Hepatocyte (in vitro differentiated cells): ENCODE results near the gene MYBPC3. TPM values are rescaled to one million over a fixed set of nuclear protein-coding genes. Genes with fewer than 3 reads are reported as not detected.
A peak's percentile ranks its signal among the peaks of the same experiment; 100 is the strongest.

Experiments
- DNase-seq: peaks from one replicate; pipeline ENCODE4 v3.0.0-alpha.2; 2016; ENCODE audit warnings: low spot score
- H2AFZ ChIP-seq: fragments of 200-600 bp; sonication (generic); 2 replicates; pipeline ENCODE4 v1.6.0; 2016; ENCODE audit warnings: antibody characterized with exemption, mild to moderate bottlenecking
- H3K27ac ChIP-seq: fragments of 200-600 bp; sonication (generic); 2 replicates; pipeline ENCODE4 v1.5.1; 2016; ENCODE audit warnings: mild to moderate bottlenecking
- H3K27me3 ChIP-seq: fragments of 200-600 bp; sonication (generic); 2 replicates; pipeline ENCODE4 v1.6.1; 2016
- H3K36me3 ChIP-seq: fragments of 200-600 bp; sonication (generic); replicated peaks from 2 replicates; pipeline ENCODE4 v1.5.1; 2016; ENCODE audit warnings: low read depth; ENCODE audit not compliant: insufficient read depth
- H3K4me1 ChIP-seq: fragments of 200-600 bp; sonication (generic); 2 replicates; pipeline ENCODE4 v1.5.1; 2016; ENCODE audit warnings: mild to moderate bottlenecking, moderate library complexity; ENCODE audit not compliant: insufficient read depth
- H3K4me2 ChIP-seq: fragments of 200-600 bp; sonication (generic); 2 replicates; pipeline ENCODE4 v1.6.0; 2016
- H3K4me3 ChIP-seq: fragments of 200-600 bp; sonication (generic); 2 replicates; pipeline ENCODE4 v1.5.1; 2016; ENCODE audit warnings: mild to moderate bottlenecking
- H3K79me2 ChIP-seq: fragments of 200-600 bp; sonication (generic); 2 replicates; pipeline ENCODE4 v1.6.0; 2017; ENCODE audit warnings: mild to moderate bottlenecking
- H3K9me2 ChIP-seq: fragments of 200-600 bp; sonication (generic); replicated peaks from 2 replicates; pipeline ENCODE4 v1.6.0; 2017; ENCODE audit warnings: mild to moderate bottlenecking; ENCODE audit not compliant: insufficient read depth
- H3K9me3 ChIP-seq: fragments of 200-600 bp; sonication (generic); 2 replicates; pipeline ENCODE4 v1.5.1; 2016; ENCODE audit warnings: low read depth, mild to moderate bottlenecking
- H4K20me1 ChIP-seq: fragments of 200-600 bp; sonication (generic); 2 replicates; pipeline ENCODE4 v1.6.0; 2016; ENCODE audit warnings: mild to moderate bottlenecking; ENCODE audit not compliant: insufficient read depth, poor library complexity, severe bottlenecking
- EZH2 ChIP-seq: fragments of 200-600 bp; sonication (generic); IDR thresholded peaks from 2 replicates; pipeline ENCODE4 v1.6.1; 2016; ENCODE audit warnings: antibody characterized with exemption, mild to moderate bottlenecking, borderline replicate concordance
- EZH2phosphoT487 ChIP-seq: fragments of 200-600 bp; sonication (generic); IDR thresholded peaks from one replicate; pipeline ENCODE4 v1.6.1; 2018; ENCODE audit warnings: antibody characterized with exemption, mild to moderate bottlenecking, low read depth, moderate library complexity; ENCODE audit not compliant: unreplicated experiment, severe bottlenecking
- WGBS: methylation state at CpG from one replicate; pipeline ENCODE4 v1.1.6; 2016; ENCODE audit warnings: low lambda C conversion rate; ENCODE audit errors: missing lambda C conversion rate; 5-methylcytosine and 5-hydroxymethylcytosine counted together
- polyA plus RNA-seq: library from polyadenylated mRNA; unstranded; fragments of >200 nt; fragmentation: Nextera tagmentation; extraction: Ambion mirVana; gene quantifications from 2 replicates; pipeline ENCODE4 v1.2.1, GENCODE V29; 2016
- total RNA-seq: library from RNA; depleted of rRNA; stranded (reverse); fragments of >200 nt; gene quantifications from 2 replicates; pipeline ENCODE4 v1.2.3, GENCODE V29; 2014
- TF ChIP-seq, protein P1 (sequence below): fragments of 200-600 bp; sonication (generic); IDR thresholded peaks from 2 replicates; pipeline ENCODE4 v1.5.1; 2016; ENCODE audit warnings: antibody characterized with exemption, mild to moderate bottlenecking; ENCODE audit not compliant: poor library complexity

Gene MYBPC3
- total and polyA plus RNA-seq, 2 experiments from 2014 or later: 0.51 to 1.4 TPM

DNA sequence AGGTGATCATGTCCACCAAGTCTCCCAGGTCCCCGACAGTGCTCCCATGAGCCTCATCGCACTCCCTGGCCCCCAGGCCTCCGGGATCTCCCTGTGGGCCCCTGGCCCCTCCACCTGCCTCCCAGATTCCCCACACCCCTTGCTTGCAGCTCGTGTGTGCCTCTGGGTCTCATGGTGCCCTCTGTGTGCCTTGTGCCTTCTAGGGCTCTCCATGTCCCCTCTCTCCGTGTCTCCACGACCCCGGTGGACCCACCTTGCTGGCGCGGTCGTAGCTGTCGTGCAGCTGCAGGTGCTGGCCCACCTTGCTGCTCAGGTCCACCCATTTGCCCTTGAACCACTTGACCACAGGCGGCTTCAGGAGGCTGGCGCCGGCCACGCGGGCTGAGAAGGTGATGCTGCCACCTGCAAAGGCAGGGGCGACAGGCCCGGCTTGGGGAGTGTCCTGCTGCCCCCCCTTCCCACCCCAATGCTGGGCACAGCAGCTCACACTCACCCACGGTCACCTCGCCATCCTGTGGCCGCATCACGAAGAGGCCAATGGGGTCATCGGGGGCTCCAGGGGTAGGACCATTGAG lies 2.9 kb downstream of the MYBPC3 start:
- Histone ChIP-seq H3K4me2 (no peak overlapping the region), H3K4me3 (no peak overlapping the region)

DNA sequence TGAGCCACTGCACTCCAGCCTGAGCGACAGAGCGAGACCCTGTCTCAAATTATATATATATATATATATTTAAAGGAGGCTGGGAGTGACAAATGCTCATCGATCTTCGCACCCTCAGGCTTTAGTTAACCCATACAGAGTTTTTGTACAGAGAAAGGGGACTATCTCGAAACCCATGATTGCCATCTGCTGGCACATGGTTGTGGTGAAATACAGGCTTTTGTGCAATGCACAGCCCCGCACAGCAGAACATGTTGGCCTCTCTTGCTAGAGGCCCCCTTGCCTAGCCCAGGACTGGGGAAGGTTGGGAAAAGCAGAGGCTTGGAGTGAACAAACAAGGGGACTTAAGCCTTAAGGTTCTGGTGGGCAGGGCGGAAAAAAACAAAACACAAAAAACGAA lies 3.6 kb downstream of the MYBPC3 start:
- DNase-seq: no peak
- Histone ChIP-seq H3K4me3 (no peak overlapping the region), H3K27me3 (no peaks in the 10 kb centered on the region), H3K79me2 (no peaks in the 10 kb centered on the region), H4K20me1 (no peaks in the 10 kb centered on the region), H3K9me2 (no peaks in the 10 kb centered on the region), H3K9me3 (no peaks in the 10 kb centered on the region), H3K4me1 (no peaks in the 10 kb centered on the region), H2AFZ (no peak overlapping the region), H3K36me3 (no peaks in the 10 kb centered on the region), H3K4me2 (no peak overlapping the region), H3K27ac (no peak overlapping the region)
- 72% methylated on average over 8 of the region's 8 CpGs for WGBS
- TF ChIP-seq, protein P1, sequence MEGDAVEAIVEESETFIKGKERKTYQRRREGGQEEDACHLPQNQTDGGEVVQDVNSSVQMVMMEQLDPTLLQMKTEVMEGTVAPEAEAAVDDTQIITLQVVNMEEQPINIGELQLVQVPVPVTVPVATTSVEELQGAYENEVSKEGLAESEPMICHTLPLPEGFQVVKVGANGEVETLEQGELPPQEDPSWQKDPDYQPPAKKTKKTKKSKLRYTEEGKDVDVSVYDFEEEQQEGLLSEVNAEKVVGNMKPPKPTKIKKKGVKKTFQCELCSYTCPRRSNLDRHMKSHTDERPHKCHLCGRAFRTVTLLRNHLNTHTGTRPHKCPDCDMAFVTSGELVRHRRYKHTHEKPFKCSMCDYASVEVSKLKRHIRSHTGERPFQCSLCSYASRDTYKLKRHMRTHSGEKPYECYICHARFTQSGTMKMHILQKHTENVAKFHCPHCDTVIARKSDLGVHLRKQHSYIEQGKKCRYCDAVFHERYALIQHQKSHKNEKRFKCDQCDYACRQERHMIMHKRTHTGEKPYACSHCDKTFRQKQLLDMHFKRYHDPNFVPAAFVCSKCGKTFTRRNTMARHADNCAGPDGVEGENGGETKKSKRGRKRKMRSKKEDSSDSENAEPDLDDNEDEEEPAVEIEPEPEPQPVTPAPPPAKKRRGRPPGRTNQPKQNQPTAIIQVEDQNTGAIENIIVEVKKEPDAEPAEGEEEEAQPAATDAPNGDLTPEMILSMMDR: peak; percentile 39
- TF ChIP-seq EZH2 (no peak), EZH2phosphoT487 (no peak)

More for the DNA sequence above, 2.9 kb downstream of the MYBPC3 start:
- no peaks in the 10 kb centered on the region for H3K27me3 ChIP-seq
- no peaks in the 10 kb centered on the region for H3K9me2 ChIP-seq
- no peaks in the 10 kb centered on the region for H3K9me3 ChIP-seq
- TF ChIP-seq EZH2phosphoT487 (no peak), EZH2 (no peak)
- TF ChIP-seq, protein P1: no peak
- no peaks in the 10 kb centered on the region for H3K4me1 ChIP-seq
- no peak overlapping the region for H2AFZ ChIP-seq
- DNase-seq: no peak
- no peaks in the 10 kb centered on the region for H4K20me1 ChIP-seq
- 96% methylated on average over 22 of the region's 23 CpGs for WGBS
- no peaks in the 10 kb centered on the region for H3K79me2 ChIP-seq
- no peak overlapping the region for H3K27ac ChIP-seq
- H3K36me3 ChIP-seq: no peaks in the 10 kb centered on the region

DNA sequence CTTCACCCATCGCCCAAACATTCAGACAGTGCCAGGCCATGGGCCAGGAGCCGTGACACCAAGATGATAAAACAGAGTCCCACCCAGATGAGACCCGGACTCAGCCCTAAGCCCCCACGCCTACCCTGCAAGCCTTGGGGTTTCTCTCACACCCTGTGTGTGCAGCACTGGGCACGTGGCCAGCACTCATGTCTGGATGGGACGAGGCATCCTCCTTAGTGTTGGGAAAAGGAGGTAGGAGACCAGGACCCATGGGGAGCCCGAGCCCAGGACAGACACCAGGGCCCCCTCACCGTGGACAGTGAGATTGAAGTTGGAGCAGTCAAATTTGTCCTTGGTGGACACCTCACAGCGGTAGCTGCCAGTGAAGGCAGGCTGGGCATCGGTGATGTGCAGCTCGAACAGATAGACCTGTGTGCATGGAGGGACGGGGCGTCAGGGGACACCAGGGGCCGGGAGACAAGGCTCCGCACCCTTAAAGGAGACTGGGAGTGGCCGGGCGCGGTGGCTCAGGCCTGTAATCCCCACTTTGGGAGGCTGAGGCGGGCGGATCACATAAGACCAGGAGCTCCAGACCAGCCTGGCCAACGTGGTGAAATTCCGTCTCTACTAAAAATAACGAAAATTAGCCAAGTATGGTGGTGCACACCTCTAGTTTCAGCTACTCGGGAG lies 4.2 kb downstream of the MYBPC3 start:
- no peaks in the 10 kb centered on the region for H4K20me1 ChIP-seq
- no peaks in the 10 kb centered on the region for H3K4me1 ChIP-seq
- no peak for DNase-seq
- TF ChIP-seq EZH2 (no peak), EZH2phosphoT487 (no peak)
- TF ChIP-seq, protein P1: no peak
- 92% methylated on average over 24 of the region's 24 CpGs for WGBS
- no peaks in the 10 kb centered on the region for H3K9me3 ChIP-seq
- H3K4me3 ChIP-seq: no peak overlapping the region
- H2AFZ ChIP-seq: no peak overlapping the region
- no peaks in the 10 kb centered on the region for H3K9me2 ChIP-seq
- no peaks in the 10 kb centered on the region for H3K36me3 ChIP-seq
- no peaks in the 10 kb centered on the region for H3K27me3 ChIP-seq
- H3K27ac ChIP-seq: no peak overlapping the region
- no peaks in the 10 kb centered on the region for H3K79me2 ChIP-seq
- H3K4me2 ChIP-seq: no peak overlapping the region
